Activated CD4-positive, alpha-beta T cell treated with anti-CD3 and anti-CD28 coated beads, Interleukin-2, amount 50 U/mL, for 4 hours (primary cell): ENCODE results near the gene TMEM151A.
"Not testable (repeated sequence)": the region's sequence is repeated elsewhere in the genome, so short reads cannot be mapped to it uniquely, and the experiment has no call there.

Source experiments
- DNase-seq, 2 experiments: peaks; one replicate each; pipeline ENCODE4 v3.0.0-alpha.2; 2020

The TMEM151A gene

GRCh38 chr11:66267379-66268243, 24.1 kb upstream of the TMEM151A start:
- peak; percentile 75 to 79 for DNase-seq

DNA sequence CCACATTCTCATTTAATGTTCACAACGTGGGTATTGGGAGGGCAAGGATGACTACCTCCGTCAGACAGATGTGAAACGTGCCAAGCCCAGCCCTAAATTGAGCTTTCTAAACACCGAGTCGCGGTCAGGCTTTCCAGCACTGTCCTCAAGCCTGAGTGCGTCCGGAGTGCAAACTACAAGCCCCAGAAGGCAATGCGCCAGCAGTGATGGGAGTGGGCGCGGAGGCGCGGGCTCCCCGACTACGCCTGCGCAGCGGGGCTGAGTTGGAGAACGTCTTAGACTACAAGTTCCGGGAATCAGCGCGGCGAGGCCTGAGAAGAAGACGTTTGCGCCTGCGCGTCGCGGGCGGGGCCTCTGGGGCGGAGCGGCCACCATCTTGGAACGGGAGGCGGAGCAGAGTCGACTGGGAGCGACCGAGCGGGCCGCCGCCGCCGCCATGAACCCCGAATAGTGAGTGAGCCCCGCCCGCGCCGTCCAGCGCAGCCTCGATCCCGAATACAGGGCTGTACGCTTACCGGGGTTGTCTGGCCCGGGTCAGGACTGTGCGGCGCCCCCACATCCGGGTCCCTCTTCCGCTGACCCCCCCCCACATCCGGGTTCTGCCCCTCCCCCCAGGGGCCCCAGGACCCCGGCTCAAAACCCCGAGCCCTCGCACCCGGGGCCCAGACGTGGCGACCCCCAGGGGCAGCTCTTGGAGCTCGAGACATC, 23.3 kb upstream of the TMEM151A start, which contains the start of gene RAB1B:
TSS of gene RAB1B (plus strand) at position 396 of the 708 bp plus-strand sequence. CDS start at position 437, 41 bp downstream.
- peak; percentile 99 for DNase-seq

DNA sequence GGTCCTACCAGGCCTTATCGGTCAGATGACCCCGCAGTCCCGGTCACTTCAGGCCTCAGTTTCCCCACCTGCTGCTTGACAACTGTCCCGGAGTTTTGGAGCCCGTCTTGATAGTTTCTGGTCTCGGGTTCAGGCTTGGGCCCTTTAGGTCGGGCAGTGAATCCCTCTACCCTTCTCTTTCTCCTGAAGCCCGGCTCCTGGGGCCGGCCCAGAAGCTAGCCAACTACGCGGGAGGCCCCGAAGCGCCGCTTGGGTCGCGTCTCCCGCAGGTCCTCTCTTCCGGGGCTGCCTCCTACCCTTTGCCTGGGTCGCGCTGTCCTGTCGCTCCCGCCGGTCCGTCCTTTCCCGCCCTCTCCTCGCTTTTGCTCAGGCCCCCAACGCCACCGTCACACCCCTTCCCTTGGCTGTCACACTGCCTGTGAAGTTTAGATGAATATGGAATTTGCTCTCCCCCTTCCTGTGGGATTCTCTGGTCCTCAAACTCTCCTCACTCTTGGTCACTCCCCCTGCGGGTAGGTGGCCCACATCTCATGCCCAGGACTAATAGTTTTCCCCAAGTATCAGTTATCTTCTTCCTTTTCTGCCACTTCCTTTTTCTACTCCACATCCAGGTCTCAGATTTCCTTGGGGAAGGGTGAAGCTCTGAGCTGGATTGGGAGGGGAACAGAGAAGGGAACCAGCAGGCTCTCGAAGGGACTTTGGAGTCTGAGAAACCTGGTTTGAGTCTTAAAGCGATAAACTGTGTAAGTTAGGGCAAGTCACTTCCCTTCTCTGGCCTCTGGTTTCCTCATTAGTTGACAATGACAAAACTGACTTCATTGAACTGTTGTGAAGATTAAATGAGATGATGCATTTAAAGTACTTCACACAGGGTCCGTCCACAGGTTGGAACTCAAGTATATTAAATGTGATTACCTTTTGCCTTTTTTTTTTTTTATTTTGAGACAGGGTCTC, 22.5 kb upstream of the TMEM151A start:
- no peak for DNase-seq

DNA sequence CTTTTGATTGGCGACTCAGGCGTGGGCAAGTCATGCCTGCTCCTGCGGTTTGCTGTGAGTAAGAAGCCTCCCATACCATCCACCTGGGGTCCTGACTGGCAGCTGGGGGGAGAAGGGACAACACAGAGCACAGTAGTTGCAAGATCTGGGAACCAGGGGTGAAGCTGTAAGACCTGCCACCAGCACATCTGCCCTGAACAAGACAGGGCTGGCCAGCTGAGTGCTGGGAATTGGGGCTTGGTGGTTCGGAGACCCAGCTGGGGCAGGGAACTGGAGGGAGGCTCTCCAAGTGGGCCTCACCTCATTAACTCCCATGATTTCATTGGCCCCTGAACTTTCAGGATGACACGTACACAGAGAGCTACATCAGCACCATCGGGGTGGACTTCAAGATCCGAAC, 19.9 kb upstream of the TMEM151A start:
- DNase-seq, result no peak

DNA sequence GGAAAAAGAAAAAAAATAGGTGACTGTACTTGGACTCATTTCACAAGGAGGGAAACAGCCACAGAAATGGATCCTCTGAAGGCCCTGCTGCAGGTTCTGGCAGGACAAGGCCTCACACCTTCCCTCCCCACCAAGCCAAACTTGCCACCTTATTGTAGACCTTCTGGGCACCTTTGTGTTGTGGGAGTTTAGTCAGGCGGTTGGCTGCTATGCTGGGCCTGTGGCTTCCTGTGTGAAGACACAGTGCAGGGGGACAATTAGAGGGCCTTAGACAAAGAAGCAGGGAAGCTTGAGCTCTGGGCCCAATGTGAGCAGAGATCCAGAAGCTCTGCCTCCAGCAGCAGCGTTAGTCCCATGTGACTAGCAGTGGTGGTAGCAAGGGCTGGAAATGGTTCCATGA, 19.1 kb upstream of the TMEM151A start:
- no peak for DNase-seq

DNA sequence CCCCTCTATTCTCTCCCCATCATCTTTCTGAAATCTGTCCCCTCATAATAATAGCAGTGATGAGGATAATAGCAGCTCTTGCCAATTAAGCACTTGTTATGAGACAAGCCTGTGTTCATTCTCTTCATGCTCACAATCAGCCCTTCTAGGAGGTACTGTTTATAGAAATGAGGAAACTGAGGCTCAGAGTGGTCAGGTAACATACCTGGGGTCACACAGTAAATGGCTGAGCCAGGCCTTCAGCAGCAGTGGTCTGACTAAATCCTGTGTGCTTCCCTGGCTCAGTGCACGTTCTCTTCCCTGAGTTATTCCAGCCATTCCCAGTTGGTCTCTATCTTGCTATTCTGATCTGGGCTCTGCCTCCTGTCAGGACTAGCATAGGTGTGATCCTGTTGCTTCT, 17.5 kb upstream of the TMEM151A start:
- no peak for DNase-seq

- DNase-seq, result no peak
These were observed 16.3 kb upstream of the TMEM151A start for GRCh38 chr11:66275396-66275795.

- DNase-seq, result no peak
These were observed 15.6 kb upstream of the TMEM151A start for GRCh38 chr11:66275984-66276612.

GRCh38 chr11:66276619-66277018, 15.1 kb upstream of the TMEM151A start:
- DNase-seq, result not testable (repeated sequence)

- DNase-seq, result not testable (repeated sequence)
These were observed 14.6 kb upstream of the TMEM151A start for GRCh38 chr11:66277064-66277463.

DNA sequence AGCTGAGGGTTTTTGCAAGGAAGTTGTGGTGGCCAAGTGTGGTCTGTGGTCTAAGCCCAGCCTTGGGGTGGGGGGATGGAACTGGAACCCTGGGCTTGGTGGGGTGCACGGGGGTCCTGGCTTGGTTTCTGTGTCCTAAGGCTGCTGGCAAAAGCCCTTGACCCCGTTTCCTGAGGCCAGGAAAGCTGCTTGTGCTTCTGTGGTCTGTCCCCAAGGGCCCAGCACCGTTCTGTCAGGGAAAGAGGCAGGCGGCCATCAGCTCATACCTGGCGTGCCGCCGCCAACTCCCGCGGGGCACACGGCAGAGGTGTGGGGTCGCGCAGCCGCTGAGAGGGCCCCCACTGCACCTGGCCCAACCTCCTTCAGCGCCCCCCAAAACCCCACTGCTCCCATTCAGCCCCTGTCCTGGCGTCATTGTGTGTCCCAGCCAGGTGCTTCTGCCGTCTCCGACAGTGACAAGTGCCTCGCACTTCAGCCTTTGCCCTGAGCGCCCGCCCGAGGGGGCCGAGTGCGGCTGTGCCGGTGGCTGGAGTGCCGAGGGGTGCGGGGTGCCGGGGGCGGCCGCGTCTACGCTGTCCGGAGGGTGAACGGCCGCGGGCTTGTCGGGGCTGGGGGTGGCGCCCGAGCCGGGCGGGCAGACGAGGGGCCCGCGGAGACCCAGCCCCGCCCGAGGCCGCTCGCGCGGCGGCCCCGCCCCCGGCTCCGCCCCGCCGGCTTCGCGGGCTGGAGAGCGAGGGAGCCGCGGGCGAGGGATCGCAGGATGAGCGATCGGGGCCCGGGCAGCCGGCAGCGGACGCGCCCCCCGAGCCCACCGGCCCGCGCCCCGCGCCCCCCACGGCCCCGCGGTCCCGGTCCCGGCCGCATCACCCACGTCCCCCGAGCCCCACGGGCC, 14.0 kb upstream of the TMEM151A start, which contains the start of gene CNIH2:
TSS of gene CNIH2 (plus strand) at position 705 of the 892 bp plus-strand sequence. CDS start 282 bp downstream, outside the sequence.
- peak in 1 of 2 experiments; percentile 9 for DNase-seq

DNA sequence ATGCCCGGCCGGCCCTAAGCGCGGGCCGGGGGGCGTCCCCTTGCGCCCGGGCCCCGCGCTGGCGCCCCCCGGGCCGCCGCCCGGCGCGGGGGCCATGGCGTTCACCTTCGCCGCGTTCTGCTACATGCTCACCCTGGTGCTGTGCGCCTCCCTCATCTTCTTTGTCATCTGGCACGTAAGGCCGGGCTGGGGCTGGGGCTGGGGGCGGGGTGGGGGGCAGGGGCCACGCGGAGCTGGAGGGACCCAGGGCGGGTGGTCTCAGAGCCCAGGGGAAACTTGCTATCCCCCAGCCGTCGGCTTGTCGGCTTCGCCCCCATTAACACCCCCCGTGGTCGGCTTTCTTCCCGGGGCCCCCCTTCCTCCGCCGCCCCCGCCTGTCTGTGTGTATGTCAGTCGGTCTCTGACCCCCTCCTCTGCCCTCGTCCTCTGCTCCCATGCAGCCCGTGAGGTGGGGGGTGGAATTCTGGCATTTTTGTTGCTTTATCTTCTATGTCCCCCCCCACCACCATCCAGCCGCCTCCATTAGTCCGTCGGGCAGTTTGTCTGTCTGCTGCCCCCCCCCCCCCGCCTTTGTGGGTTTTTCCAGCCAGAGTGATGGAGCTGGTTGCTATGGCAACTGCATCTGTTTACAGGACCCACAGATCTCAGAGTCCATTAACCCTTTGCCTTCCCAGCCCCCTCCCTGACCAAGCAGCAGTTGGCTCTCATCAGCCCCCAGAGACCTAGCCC, 13.2 kb upstream of the TMEM151A start:
- no peak for DNase-seq

DNA sequence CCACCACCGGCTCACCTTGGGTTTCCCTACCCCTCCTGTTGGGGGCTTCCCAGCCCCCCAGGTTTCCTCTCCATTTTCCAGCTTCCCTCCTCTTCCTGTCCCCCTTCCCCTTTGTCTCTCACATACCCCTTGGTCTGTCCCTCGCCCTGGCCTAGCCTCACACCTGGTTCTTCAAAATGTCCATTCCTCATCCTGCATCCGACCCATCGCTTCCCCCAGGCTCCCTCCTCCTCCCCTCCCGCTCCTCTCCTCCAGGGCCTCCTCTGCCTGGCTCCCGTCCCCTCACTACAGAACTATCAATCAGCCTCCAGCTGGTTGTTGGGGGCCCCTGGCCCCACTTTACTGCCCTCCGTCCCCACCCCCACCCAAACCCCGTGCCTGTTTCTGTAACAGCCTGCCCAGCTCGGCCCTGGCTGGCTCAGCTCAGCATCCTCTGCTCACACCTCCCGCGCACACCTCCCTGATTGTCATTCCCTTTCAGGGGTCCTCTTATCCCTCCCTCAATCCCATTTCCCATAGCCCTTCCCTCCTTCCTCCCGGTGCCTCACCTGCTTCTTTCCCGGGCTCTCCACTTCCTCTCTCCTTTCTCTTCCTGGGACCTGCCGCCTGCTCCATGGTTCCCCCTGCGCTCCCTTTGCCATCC, 12.5 kb upstream of the TMEM151A start:
- no peak for DNase-seq

- DNase-seq, result no peak
These were observed 11.3 kb upstream of the TMEM151A start for GRCh38 chr11:66280428-66280827.

- no peak for DNase-seq
These were observed 10.7 kb upstream of the TMEM151A start for GRCh38 chr11:66281001-66281400.

GRCh38 chr11:66281776-66282467, 9.8 kb upstream of the TMEM151A start:
- DNase-seq, result no peak

DNA sequence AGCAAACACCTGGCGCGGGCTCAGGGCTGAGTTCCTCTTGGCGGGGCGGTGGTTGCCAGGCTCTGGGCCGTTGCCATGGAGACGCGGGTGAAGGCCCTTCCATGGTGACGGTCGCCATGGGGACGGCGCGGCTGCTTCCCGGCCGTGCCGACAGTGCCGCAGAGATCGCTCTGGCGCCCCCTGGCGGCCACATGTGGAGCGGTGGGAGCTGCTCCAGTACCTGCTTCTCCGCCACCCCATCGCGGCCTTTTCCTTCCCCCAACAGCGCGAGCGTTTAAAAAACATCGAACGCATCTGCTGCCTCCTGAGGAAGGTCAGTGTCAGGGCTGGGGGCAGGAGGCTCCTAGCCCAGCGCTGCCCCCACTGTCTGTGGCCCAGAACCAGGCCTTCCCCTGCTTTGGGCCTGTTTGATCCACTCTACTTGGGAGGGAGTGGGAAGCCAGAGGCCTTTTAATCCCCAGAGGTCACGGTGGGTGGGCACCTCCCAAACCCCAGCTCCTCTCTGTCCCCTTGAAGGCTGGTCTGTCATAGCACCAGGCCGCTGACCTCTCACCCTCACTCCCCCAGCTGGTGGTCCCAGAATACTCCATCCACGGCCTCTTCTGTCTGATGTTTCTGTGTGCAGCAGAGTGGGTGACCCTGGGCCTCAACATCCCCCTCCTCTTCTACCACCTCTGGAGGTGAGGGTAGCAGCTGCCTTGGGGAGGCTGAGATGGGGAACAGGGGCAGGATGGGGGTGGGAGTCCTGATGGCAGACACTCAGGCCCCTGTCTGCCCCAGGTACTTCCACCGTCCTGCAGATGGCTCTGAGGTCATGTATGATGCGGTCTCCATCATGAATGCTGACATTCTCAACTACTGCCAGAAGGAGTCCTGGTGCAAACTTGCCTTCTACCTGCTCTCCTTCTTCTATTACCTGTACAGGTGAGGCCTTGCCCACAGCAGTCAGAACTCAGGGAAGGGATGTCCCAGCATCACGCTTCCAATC, 8.9 kb upstream of the TMEM151A start:
- DNase-seq, result peak; percentile 97 to 98
